GM21786 (cell line): ENCODE results near the gene BCAN.
"Not testable (repeated sequence)": the region's sequence is repeated elsewhere in the genome, so short reads cannot be mapped to it uniquely, and the experiment has no call there.

Experiments
- ATAC-seq: cut with Tn5 transposase; IDR thresholded peaks from one replicate; pipeline ENCODE4 v1.9.1; 2021; ENCODE audit not compliant: unreplicated experiment

Gene BCAN

GRCh38 chr1:156641761-156642264, at the start of gene BCAN:
Gene BCAN, plus strand, starts transcription at chr1:156642117. Its CDS starts 3,938 bp downstream, at chr1:156646055.
- ATAC-seq = no peak

DNA sequence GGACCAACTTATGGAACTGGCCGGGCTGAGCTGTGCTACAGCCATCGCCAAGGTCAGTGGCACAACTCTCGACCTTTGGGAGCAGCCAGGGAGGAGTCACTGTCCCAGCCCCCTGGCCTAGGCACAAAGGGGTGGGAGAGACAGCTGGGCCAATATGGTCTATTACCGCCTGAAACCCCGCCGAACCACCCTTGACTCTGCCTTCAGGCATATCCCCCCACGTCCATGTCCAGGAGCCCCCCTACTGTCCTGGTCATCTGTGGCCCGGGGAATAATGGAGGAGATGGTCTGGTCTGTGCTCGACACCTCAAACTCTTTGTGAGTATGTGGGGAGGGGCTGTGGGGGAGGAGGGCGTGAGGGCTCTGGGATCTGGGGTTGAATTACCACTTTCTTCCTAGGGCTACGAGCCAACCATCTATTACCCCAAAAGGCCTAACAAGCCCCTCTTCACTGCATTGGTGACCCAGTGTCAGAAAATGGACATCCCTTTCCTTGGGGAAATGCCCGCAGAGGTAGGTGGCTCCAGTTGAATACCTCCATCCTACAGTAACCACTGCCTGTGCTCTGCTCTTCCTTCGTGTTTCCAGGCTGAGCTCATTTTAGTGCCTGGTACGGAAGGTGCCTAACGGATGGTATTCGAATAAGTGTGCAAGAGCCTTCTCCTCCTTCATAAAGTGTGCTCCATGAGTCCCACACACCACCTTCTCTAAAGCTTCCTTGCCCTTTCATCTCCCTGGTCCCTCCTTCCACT, 49.6 kb upstream of the BCAN start:
- no peak for ATAC-seq

DNA sequence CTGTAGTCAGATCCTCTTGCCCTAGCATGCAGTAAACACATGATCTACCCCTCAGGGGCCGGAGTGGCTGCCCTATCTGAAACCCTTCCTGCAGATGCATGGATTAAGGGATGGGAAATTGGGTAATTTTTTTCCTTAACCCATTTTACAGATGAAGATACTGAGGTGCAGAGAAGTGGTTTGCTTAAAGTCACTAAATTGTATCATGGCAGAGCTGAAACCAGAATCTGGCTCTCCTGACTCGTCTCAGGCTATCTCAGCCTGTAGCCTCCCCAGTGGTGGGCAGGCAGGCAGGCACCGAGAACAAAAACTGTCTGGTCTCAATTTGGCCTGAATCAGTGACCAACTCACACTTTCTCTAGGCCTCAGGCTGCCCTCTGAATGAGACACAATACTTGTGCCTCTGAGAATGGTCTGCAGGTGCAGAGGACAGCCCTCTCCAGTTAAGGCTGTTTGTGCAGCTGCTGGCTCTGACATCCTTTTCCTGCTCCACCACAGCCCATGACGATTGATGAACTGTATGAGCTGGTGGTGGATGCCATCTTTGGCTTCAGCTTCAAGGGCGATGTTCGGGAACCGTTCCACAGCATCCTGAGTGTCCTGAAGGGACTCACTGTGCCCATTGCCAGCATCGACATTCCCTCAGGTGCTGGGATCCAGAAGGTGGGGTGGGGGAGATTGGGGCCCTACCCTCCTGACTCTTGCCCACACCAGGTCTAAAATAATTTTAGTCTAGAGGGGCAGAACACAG, 48.8 kb upstream of the BCAN start:
- no peak for ATAC-seq

DNA sequence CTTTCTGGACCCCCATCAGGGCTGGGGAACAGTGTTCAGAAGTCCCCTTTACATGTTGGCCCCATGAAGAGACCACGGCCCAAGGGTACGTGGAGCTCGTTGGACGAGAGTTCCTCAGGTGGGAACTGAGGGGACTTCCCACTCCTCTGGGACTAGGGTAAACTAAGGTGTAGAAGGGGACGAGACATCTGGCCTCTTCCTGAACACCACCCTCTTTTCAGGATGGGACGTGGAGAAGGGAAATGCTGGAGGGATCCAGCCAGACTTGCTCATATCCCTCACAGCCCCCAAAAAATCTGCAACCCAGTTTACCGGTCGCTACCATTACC, 48.3 kb upstream of the BCAN start:
- no peak for ATAC-seq

GRCh38 chr1:156594190-156594589, 47.7 kb upstream of the BCAN start:
- ATAC-seq = no peak

DNA sequence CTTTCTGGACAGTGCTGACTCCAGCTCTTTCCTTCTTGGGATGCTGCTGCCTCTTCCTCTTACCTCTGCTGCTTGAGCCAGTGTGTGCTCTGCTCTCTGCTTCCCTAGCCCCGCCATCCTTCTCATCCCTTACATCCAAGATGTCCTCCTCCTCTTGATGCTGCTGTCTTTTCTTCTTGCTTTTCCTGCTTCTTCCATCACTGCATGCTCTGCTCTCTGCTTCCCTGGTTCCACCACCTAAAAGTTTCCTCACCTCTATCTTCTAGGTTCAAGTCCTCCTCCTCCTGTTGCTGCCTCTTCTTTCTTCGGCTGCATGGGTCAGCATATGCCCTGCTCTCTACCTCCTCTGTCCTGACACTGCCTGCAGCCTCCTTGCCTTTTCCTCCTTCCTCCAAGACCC, 46.9 kb upstream of the BCAN start:
- no peak for ATAC-seq

DNA sequence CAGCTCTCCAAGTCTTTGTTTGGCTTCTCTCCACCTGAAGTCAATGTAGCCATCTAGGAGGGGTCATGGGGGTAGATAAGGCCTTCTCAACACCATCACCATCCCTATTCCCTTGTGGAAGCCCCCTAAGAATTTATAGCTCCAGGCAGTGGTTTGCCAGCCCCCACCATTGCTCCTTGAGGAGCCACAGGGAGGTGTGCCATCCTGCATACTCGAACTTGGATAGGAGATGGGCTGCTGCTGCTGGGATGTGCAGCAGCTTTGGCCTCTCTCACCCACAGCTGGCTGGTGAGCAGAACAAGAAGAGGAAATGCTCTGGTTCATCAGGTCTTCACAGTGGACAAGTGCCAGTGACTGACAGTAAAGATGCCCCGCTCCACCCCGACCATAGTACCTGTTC, 45.5 kb upstream of the BCAN start:
- no peak for ATAC-seq

DNA sequence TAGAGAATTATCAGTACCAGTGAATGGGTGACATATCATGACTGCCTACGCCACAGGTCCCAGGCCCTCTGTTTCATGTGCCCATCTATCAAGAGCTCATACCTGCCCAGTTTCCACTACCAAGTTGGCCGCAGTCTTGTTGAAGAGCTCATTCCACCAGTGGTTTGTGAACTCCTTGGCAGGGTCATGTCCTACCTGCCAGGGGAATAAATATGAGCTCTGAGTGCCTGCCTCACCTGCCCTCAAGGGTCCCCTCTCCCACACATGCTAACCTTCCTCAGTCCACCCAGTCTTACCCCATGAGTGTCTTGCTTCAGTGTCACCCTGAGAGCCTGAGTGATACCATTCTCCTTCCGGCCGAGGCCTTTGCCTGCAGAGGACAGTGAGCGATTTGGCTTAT, 43.8 kb upstream of the BCAN start:
- ATAC-seq = no peak

DNA sequence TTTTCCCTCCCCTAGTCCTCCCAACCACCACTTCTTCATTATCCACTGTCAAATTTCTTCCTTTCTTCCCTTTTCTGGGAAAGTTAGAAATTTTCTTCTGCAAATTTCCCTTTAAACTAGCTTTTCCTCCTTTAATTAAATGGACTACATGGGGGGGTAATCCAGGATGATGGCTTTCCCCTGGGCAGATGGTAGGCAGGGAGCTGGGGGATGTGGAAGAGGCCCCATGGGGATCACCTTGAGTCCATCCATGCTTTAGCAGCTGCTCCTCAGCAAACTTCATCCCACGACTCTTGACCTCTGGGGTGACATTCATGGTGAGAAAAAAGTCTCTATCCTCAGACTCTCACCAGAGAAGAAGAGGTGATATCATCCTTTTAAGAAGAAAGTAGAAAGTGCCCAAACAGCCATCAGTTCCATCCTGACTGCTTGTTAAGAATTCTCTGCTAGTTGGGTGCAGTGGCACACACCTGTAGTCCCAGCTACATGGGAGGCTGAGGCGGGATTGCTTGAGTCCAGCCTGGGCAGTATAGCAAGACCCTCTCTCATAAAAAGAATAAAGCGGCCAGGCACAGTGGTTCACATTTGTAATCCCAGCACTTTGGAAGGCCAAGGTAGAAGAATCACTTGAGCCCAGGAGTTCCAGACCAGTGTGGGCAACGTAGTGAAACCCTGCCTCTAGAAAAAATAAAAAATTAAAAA, 43.0 kb upstream of the BCAN start:
- no peak for ATAC-seq

GRCh38 chr1:156599811-156600210, 42.1 kb upstream of the BCAN start:
- ATAC-seq = no peak

GRCh38 chr1:156600733-156601121, 41.2 kb upstream of the BCAN start:
- ATAC-seq = no peak

- ATAC-seq = peak; percentile 58
Measured at GRCh38 chr1:156601122-156601830, 40.6 kb upstream of the BCAN start, which contains the start of gene GPATCH4. Gene GPATCH4, minus strand, starts transcription at chr1:156601479.

DNA sequence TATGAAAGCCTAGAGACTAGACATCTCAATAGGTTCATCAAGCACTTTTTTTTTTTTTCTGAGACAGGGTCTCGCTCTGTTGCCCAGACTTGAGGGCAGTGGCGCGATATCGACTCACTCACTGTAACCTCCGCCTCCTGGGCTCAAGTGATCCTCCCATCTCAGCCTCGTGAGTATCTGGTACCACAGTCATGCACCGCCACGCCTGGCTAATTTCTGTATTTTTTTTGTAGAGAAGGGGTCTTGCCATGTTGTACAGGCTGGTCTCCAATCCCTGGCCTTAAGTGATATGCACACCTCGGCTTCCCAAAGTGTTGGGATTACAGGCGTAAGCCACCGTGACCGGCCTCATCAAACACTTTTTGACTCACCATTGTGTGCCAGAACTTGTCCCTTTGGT, 40.0 kb upstream of the BCAN start:
- no peak for ATAC-seq

GRCh38 chr1:156602557-156602993, 39.3 kb upstream of the BCAN start:
- no peak for ATAC-seq

GRCh38 chr1:156607344-156607743, 34.6 kb upstream of the BCAN start:
- not testable (repeated sequence) for ATAC-seq

DNA sequence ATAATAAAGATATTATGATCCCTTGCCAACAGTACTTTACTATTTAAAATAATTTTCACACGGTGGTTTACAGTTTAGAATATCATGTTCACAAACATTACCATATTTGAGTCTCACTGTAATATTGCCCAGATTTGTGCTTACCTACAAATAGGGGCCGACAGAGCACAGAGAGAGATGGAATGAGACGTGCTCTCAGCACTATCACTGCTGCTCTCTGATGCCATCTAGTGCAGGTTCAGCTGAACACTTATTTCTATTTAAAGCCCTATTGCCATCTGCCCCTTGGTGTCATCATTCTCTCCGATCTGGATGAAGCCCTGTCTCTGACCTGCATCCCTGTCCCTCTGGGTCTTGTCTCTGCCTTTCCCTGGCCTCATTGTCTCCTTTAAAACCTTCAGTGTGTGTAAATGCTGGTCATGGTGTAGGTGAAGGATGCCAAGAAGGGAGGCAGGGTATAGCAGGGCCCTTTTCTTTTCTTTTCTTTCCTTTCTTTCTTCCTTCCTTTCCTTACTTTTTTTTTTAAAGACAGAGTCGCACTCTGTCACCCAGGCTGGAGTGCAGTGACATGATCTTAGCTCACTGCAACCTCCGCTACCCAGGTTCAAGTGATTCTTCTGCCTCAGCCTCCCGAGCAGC, 33.8 kb upstream of the BCAN start:
- peak; percentile 74 for ATAC-seq

DNA sequence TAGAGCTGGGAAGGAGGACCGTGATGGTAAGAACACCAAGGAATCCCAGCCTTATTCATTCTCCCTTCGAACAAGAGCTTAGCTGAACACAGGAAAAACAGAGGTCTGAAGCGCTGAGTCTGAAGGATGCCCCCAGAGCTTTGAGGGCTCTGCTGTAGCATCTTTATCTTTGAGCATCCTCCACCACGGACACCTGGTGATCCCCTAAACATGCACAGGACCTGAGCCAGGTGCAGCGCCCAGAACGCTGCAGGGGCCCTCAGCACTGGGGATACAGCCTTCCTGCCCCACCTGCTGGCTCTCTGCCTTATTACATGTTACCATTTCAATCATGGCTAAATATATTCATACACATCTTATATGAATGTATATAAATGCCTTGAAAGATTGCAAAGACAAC, 32.9 kb upstream of the BCAN start:
- no peak for ATAC-seq

DNA sequence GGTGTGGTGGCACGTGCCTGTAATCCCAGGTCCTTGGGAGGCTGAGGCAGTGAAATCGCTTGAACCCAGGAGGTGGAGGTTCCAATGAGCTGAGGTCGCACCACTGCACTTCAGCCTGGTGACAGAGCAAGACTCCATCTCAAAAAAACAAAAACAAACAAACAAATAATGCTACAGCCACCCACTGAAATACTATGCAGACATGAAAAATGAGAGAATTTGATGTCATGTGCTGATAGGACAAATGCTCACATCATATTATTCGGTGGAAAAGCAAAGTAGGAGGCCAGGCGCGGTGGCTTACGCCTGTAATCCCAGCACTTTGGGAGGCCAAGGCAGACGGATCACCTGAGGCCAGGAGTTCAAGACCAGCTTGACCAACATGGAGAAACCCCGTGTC, 31.8 kb upstream of the BCAN start:
- ATAC-seq = not testable (repeated sequence)

DNA sequence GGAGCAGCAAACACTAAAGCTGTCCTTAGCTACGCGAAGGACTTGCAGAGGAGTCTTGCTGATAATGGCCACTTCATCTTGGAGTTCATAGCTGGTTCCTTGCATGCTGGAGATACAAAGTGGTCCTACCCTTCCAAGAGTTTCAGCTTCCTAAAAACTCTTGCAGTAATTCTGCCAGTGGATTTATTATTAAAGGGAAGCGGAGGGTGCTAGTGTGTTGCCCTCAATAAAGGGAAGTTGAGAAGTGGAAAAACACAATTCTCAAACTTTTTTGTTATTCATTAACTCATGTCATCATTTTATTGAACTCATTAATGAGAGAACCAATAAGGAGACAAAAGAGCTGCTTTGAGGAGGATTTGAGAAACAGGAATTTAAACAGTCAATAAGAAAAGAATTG, 29.3 kb upstream of the BCAN start:
- ATAC-seq = no peak

DNA sequence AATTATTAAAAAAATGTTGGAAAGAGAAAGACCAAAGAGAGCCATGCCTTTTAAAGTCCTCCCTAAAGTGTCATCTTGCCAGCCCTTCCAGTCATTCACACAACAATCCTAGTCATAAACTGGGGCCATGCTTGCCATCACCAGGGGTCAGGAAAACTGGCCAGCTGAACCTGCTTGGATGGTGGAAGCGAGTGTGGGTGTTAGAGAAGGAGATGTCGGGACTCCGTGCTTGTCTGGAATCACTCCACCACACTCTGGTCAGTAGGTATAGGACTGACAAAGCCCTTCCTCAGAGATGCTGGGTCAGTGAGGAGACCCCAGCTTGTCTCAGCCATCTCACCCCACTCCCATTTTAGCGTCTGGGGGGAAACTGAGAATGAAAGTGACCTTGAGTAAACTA, 26.0 kb upstream of the BCAN start:
- ATAC-seq = no peak

GRCh38 chr1:156616463-156616862, 25.5 kb upstream of the BCAN start:
- ATAC-seq = no peak
